ENCODE measurements around the gene CIDEB. TPM values are rescaled to one million over a fixed set of nuclear protein-coding genes. Genes with fewer than 3 reads are reported as not detected.

CIDEB gene
- total RNA-seq, 1 experiment from 2014 or later = 0.06 TPM

DNA sequence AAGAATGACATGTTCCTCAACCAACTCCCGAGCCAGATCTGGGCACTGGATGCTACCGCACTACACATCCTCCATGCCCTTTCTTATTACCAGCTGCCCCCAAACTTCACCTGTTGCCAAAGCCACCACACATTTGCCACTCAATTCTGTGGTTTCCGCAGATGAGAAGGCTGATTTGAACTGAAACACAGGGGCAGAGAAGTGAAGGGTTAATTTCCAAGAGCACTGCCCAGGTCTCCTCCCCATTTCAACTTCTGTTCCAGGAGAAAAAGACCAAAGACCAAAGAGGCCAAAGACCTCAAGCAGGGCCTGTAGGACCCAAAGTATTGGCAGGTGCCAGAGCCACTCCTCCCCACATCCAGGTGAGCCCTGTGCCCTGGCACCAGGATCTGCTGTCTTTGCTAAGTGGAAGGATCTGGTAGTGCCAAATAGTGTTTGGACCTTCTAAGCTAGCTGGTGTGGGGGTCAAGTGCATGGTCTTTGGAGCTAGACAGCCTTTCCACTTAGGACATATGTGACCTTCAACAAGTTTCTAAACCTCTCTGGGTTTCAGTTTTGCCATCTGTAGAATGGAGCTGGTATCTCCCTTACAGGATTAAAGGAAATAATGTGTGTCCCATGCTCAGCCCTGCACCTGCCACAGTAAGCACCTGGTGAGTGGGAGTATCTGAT lies 16.2 kb downstream of the CIDEB start:
- no peak for DNase-seq (ENCODE audit: low read depth)

GRCh38 chr14:24290746-24291145 lies 17.0 kb downstream of the CIDEB start:
- no peak for DNase-seq (ENCODE audit: low read depth)

DNA sequence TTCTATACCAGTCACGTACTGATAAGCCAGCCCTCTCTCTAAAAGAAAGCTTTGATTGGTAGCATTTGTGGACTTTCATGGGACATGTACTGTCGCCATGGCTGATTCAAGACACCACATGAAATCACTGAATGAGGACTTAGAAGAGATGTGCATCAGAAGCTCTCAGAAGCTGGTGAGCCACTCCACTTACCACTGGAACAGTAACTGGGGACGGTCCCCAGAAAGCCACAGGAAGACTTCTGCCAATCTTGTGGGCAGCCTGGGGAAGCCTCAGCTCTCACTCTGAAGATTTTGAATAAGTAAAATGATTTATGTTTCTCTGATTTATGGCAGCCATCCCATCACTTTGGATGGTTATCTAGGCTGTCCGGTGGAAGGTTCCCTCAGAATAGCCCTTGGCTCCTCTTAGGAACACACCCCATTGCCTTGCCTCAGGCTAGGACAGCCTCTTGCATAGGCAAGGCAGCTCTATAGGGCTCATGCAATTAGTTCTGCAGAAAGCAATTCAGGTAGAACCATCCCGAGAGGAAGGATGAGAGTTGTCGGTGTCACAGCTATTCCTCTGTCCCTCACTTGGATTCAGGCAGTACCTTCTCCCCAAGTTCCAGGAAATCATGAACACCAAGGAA lies 18.0 kb downstream of the CIDEB start:
- no peak for DNase-seq (ENCODE audit: low read depth)

DNA sequence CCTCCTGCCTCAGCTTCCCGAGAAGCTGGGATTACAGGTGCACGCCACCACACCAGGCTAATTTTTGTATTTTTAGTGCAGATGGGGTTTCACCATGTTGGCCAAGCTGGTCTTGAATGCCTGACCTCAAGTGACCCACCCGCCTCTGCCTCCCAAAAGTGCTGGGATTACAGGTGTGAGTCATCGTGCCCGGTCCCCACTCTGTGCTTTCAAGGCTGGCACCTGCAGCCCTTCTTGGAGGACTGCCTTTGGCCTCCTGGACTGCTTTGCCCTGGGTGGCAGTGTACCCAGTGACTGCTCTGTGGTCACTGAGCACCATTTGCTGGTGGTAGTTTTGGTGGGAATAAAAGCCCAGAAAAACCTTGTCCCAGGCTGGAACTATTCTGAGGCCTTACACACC lies 20.8 kb downstream of the CIDEB start:
- DNase-seq (ENCODE audit: low read depth) = no peak

- DNase-seq (ENCODE audit: low read depth) = no peak
Measured at GRCh38 chr14:24285351-24285750, 22.4 kb downstream of the CIDEB start.

DNA sequence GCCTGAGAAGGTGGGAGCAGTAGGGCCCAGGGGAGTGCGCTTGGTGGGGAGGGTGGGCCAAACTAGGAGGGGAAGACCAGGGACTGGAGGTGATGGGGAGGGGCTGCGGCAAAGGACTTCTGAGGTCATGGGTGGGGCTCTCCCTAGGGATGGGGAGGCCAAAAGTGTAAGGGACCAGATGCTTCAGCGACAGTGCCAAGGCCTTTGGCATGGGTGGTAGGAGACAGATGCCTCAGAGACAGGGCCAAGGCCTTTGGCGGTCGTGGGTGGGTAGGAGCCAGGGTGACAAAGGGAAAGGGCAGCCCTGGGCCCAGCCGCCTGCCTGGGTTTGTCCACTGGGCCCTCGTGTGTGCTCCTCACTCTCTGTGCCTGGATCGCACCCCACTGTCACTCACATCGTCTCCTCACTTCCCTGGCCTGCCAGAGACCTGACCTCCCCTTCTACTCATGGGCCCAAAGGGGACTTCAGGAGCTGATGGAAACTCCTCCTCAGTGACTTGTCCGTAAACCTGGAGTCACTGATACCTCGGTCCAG lies 23.2 kb downstream of the CIDEB start:
- no peak for DNase-seq (ENCODE audit: low read depth)

- DNase-seq (ENCODE audit: low read depth) = no peak
Measured at GRCh38 chr14:24283796-24284460, 23.8 kb downstream of the CIDEB start.

DNA sequence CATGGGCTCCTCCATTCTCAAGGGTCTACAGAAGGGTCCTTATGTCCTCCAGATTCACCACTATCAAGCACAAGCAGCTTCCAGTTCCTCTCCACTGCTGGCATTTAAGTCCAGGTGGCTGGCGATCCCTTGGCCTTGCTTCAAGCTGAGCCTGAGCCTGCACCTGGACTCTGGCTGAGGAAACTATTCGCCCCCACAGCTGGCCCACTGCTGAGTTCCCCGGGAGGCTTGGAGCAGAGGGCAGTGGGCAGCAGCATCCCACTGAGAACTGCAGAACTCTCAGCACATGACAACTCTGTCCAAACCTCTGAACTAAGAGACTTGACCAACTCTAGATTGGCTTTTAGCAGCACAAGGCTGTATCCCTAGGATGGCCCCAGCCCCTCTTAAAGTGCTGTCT lies 25.0 kb downstream of the CIDEB start:
- DNase-seq (ENCODE audit: low read depth) = no peak

GRCh38 chr14:24281636-24282035 lies 26.1 kb downstream of the CIDEB start:
- no peak for DNase-seq (ENCODE audit: low read depth)

DNA sequence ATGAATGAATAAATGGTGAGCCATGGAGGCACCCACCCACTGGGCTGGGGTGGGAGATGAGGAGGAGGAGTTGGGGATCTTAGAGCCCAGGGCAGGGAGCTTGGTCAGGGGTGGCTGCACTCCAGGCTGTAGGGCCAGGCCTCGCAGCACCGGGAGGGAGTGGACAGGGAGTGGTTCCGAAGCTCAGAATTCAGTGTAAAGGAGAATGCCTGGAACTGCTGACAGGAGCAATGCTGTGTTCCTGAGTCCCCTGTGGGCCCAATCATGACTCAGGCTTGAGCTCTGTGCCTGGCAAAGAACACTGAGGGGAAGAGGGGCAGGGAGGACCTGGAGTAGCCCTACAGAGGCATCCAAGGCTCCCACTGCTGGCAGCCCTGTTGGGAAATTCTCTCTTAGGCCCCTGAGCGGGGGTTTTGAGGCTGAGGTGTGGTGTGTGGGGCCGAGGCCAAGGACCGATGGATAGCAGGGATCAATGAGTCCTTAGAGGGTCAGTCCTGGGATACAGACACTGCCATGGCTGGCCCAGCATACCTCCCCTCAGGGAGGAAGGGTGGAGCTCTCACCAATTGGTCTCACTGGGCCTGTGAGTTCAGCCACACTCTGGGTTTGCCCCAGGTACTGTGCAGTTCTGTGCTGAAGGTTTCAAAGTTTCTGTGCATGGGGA lies 26.8 kb downstream of the CIDEB start:
- no peak for DNase-seq (ENCODE audit: low read depth)

GRCh38 chr14:24279301-24280186 lies 28.2 kb downstream of the CIDEB start:
- DNase-seq (ENCODE audit: low read depth) = peak; percentile 46

DNA sequence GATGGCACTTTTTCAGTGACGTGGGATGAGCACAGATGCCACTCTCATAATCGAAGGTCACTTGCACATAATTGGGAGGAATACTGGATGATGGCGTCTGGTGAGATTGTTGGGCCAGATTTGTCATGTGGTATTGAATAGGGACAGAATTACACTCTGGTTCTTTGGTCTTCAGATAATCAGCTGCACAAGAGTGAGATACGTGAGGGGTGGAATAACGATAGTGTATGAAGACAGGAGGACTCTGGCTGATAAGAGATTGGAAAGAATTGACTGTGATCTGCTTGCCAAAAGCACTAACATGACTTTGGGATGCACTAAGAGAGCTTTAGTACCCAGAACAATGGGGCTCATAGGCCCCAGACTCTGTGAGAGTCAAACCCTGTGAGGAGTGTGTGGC lies 29.4 kb downstream of the CIDEB start:
- no peak for DNase-seq (ENCODE audit: low read depth)

- no peak for DNase-seq (ENCODE audit: low read depth)
Measured at GRCh38 chr14:24277606-24278321, 30.0 kb downstream of the CIDEB start.

- no peak for DNase-seq (ENCODE audit: low read depth)
Measured at GRCh38 chr14:24277071-24277470, 30.7 kb downstream of the CIDEB start.

DNA sequence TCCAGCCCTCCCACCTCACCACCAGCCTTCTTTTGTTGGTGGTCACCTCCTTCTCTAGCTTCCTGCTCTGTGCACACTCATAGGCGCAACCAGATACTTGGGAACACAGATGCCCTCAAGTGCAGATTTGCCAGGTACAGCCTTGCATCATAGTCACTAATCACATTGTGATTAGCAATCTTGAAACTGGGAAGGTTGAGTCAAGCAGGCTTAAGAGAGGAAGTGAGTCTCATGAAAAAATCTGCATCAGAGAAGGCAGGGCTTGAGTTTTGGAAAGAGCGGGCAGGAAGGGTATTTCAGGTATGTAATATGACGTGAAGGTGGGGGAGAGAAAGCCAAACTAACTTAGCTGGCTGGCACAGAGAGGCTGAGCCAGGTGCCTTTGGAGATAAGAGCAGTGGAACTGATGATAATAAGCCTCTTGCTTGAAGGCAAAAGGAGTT lies 33.7 kb downstream of the CIDEB start:
- no peak for DNase-seq (ENCODE audit: low read depth)

DNA sequence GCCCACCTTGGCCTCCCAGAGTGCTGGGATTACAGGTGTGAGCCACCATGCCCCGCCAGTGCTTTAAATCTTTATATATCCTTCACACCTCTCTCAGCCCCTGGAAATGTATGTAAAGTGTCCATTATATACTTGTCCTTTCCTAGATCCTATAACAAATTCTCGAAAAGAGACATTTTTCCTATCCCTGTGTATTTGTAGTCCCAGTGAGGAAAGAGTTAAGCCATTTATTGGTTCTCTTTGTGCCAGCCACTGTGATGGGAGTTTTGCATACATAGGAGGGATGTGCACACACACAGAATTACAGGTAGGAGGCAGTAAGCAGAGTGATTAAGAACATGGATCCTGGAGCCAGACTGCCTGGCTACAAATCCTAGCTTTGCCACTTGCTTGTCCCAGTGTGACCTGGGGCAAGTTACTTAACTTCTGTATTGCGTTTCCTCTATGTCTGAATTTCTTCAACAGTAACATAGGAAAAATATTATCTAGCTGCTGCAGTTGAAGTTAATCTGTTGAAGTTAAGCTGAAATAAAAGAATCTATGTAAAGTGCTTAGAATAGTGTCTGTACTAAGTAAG lies 34.3 kb downstream of the CIDEB start:
- no peak for DNase-seq (ENCODE audit: low read depth)

DNA sequence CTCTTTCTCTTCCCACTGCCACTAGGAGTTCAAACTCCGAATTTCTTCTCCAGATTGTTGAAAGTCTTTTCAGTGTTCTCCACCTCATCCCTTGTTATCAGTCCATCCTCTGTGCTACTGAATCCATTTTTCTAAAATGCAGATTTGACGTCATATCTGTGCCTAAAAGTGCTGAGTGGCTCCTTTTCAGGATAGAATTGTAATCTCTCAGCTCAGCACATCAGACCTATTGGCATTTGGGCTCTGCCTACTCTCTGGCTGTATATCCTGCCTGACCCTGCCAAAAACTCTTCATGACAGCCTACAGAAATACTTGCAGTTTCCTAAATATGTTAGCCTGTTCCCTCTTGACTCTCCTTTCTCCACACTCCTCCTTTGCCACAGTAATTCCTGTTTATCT lies 35.3 kb downstream of the CIDEB start:
- no peak for DNase-seq (ENCODE audit: low read depth)

GRCh38 chr14:24271834-24272263 lies 35.9 kb downstream of the CIDEB start:
- DNase-seq (ENCODE audit: low read depth) = no peak

GRCh38 chr14:24271134-24271833 lies 36.5 kb downstream of the CIDEB start, which contains the start of gene RABGGTA:
TSS of gene RABGGTA (minus strand) at chr14:24271597. CDS start at chr14:24271115, 482 bp downstream.
- DNase-seq (ENCODE audit: low read depth) = peak; percentile 95

Data from Daoy (cell line).